Liver (tissue), 9 donors: ENCODE measurements around the gene RNFT2. TPM values are rescaled to one million over a fixed set of nuclear protein-coding genes. Genes with fewer than 3 reads are reported as not detected.

Experiments
- DNase-seq: peaks from one replicate; pipeline ENCODE4 v3.0.0-alpha.2; 2017; ENCODE audit warnings: low spot score
- H3K27ac ChIP-seq, 2 donors: one replicate each; pipeline ENCODE4 v1.7.0; 2013; ENCODE audit warnings: inconsistent platforms in 2 of 2, low read length in 2 of 2, control low read depth in 1 of 2, low read depth in 1 of 2, mild to moderate bottlenecking in 1 of 2
- H3K27me3 ChIP-seq, 4 donors: one replicate each; pipeline versions ENCODE4 v1.6.1 to v1.7.0; 2013; ENCODE audit warnings: low read length in 3 of 4, inconsistent platforms in 1 of 4, mild to moderate bottlenecking in 1 of 4, moderate library complexity in 1 of 4; ENCODE audit not compliant: control insufficient read depth in 4 of 4, insufficient read depth in 4 of 4
- H3K36me3 ChIP-seq, 4 donors: one replicate each; pipeline versions ENCODE4 v1.6.1 to v1.7.0; 2013; ENCODE audit warnings: low read length in 3 of 4, mild to moderate bottlenecking in 3 of 4, low read depth in 1 of 4, moderate library complexity in 1 of 4; ENCODE audit not compliant: control insufficient read depth in 4 of 4, insufficient read depth in 3 of 4
- H3K4me1 ChIP-seq, 4 donors: one replicate each; pipeline versions ENCODE4 v1.6.1 to v1.7.0; 2013; ENCODE audit warnings: low read length in 3 of 4, mild to moderate bottlenecking in 3 of 4, moderate library complexity in 1 of 4; ENCODE audit not compliant: control insufficient read depth in 4 of 4, insufficient read depth in 4 of 4
- H3K4me3 ChIP-seq, 3 donors: one replicate each; pipeline versions ENCODE4 v1.6.1 to v1.7.0; 2013; ENCODE audit warnings: low read length in 3 of 3, control low read depth in 1 of 3, low read depth in 1 of 3, mild to moderate bottlenecking in 1 of 3
- H3K9ac ChIP-seq, 2 donors: one replicate each; pipeline ENCODE4 v1.7.0; 2013; ENCODE audit warnings: low read length in 2 of 2, mild to moderate bottlenecking in 2 of 2, moderate library complexity in 2 of 2, control low read depth in 1 of 2, low read depth in 1 of 2
- H3K9me3 ChIP-seq, 4 donors: one replicate each; pipeline versions ENCODE4 v1.6.1 to v1.7.0; 2013; ENCODE audit warnings: low read length in 3 of 4; ENCODE audit not compliant: control insufficient read depth in 4 of 4
- FOXA1 ChIP-seq: IDR thresholded peaks from 2 replicates; pipeline ENCODE4 v1.6.1; 2016; ENCODE audit warnings: antibody characterized with exemption
- GABPA ChIP-seq, 2 donors: IDR thresholded peaks in 1 of 2; conservative IDR thresholded peaks in 1 of 2; 2 replicates each; pipeline ENCODE4 v1.6.1; 2016; ENCODE audit warnings: antibody characterized with exemption in 2 of 2, mild to moderate bottlenecking in 1 of 2, moderate library complexity in 1 of 2
- HNF4A ChIP-seq, 2 donors: conservative IDR thresholded peaks; 2 replicates each; pipeline ENCODE4 v1.6.1; 2016; ENCODE audit warnings: antibody characterized with exemption in 2 of 2, mild to moderate bottlenecking in 2 of 2
- NR2F2 ChIP-seq: IDR thresholded peaks from 2 replicates; pipeline ENCODE4 v1.6.1; 2016; ENCODE audit warnings: antibody characterized with exemption
- RXRA ChIP-seq, 2 donors: IDR thresholded peaks; 2 replicates each; pipeline ENCODE4 v1.6.1; 2017 to 2018; ENCODE audit warnings: antibody characterized with exemption in 2 of 2, mild to moderate bottlenecking in 1 of 2
- WGBS: extraction: QIAGEN DNeasy Blood & Tissue Kit; methylation state at CpG from one replicate; pipeline ENCODE4 v1.1.7; 2013; 5-methylcytosine and 5-hydroxymethylcytosine counted together
- polyA plus RNA-seq, 2 donors: library from polyadenylated mRNA; stranded (reverse) in 1 of 2; unstranded in 1 of 2; fragments of 200-250 nt in 1 of 2; fragments of >200 nt in 1 of 2; fragmentation: Nextera tagmentation in 1 of 2; extraction: Ambion mirVana in 1 of 2; gene quantifications; one replicate each; pipeline versions ENCODE4 v1.2.1 to v1.2.3, GENCODE V29; 2013 to 2015
- total RNA-seq, 2 donors: library from RNA; depleted of rRNA; stranded (reverse); fragments of >200 nt; gene quantifications; one replicate each; pipeline ENCODE4 v1.2.3, GENCODE V29; 2014
- TF ChIP-seq, protein P1 (sequence below): fragments of 150-350 bp; IDR thresholded peaks from 2 replicates; pipeline ENCODE4 v1.5.1; 2017; ENCODE audit warnings: improper control_type of control experiment, low read depth, low read length; ENCODE audit not compliant: missing input control
- TF ChIP-seq, protein P2 (sequence below): IDR thresholded peaks from 2 replicates; pipeline ENCODE4 v1.6.1; 2016; ENCODE audit warnings: antibody characterized with exemption, mild to moderate bottlenecking
- TF ChIP-seq, protein P3 (sequence below): IDR thresholded peaks from 2 replicates; pipeline ENCODE4 v1.6.1; 2016; ENCODE audit warnings: antibody characterized with exemption
- donor health status: healthy.
- donor health status: healthy.
- donor health status: healthy.
- donor health status: healthy.
- donor health status: healthy.

The RNFT2 gene
- total and polyA plus RNA-seq, 4 donors, result 0.13 to 1.4 (median 0.19) TPM

DNA sequence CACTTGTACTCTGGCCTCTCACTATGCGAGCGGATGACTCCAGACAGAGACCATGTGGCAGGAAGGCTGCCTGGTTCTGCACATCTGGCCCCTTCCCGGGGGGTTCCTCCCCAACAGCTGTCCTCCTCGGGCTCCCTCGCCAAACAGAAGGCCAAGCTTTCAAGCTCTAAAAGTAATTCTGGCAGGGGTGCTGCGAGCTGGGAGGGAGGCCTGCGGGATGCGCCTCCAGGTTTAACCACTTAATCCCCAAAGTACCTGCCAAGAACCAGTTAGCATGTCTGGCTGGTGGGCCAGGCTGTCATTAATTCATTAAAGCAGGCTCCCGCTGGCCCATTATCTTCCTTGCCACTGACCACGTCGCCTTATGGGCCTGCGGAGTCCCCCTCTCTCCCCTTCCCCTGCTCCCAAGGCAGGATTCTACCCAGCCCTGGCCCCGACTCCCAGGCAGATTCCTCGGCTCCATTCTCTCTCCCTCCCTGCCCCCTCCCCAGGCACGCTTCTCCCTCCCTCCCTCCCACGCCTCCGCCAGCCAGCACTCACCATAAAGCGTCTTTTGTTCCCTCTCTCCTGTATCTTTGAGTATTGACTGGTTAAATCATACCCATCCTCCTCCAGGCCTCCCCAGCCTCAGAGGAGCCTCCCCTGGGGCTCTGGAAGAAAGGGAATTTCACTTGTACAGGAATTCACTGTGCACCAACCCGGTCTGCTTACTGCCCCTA lies 138.2 kb downstream of the RNFT2 start:
- no peak for DNase-seq

GRCh38 chr12:116878567-116879508 lies 140.7 kb downstream of the RNFT2 start:
- Histone ChIP-seq H3K36me3 (peaks cover 0 to 3% (median 0%) of the 10 kb centered on the region in 4 donors), H3K27ac (no peak overlapping the region), H3K4me3 (peak overlapping the region in 1 of 3 donors; percentile 1), H3K9me3 (peaks cover 3 to 10% (median 5%) of the 10 kb centered on the region in 4 donors), H3K4me1 (peaks cover 7 to 33% (median 22%) of the 10 kb centered on the region in 4 donors), H3K9ac (no peak overlapping the region), H3K27me3 (peaks cover 3 to 26% (median 16%) of the 10 kb centered on the region in 4 donors)
- TF ChIP-seq HNF4A (conservative IDR thresholded peaks at IDR 0.05), result no peak
- 3% methylated on average over 55 of the region's 55 CpGs for WGBS
- DNase-seq, result no peak

More for the DNA sequence above, 138.2 kb downstream of the RNFT2 start:
- no peak overlapping the region for H3K4me3 ChIP-seq
- H3K27me3 ChIP-seq, result peaks cover 3 to 15% (median 11%) of the 10 kb centered on the region in 4 donors
- no peak overlapping the region for H3K9ac ChIP-seq
- H3K9me3 ChIP-seq, result peaks cover 3 to 10% (median 5%) of the 10 kb centered on the region in 4 donors
- peaks cover 0 to 3% (median 0%) of the 10 kb centered on the region in 4 donors for H3K36me3 ChIP-seq
- TF ChIP-seq FOXA1 (no peak), RXRA (IDR thresholded peaks at IDR 0.05) (no peak)
- H3K27ac ChIP-seq, result no peak overlapping the region
- 15% methylated on average over 19 of the region's 19 CpGs for WGBS
- peaks cover 6 to 21% (median 13%) of the 10 kb centered on the region in 4 donors for H3K4me1 ChIP-seq

- Histone ChIP-seq H3K27me3 (peaks cover 3 to 22% (median 16%) of the 10 kb centered on the region in 4 donors), H3K4me1 (peaks cover 7 to 33% (median 22%) of the 10 kb centered on the region in 4 donors), H3K9me3 (peaks cover 0 to 6% (median under 1%) of the 10 kb centered on the region in 4 donors), H3K36me3 (peaks cover 0 to 2% (median 0%) of the 10 kb centered on the region in 4 donors), H3K4me3 (no peak overlapping the region), H3K27ac (no peak overlapping the region), H3K9ac (no peak overlapping the region)
- no peak for TF ChIP-seq GABPA (IDR thresholded peaks at IDR 0.05 in 1 of 2, conservative IDR thresholded peaks at IDR 0.05 in 1 of 2)
- TF ChIP-seq, protein P1, sequence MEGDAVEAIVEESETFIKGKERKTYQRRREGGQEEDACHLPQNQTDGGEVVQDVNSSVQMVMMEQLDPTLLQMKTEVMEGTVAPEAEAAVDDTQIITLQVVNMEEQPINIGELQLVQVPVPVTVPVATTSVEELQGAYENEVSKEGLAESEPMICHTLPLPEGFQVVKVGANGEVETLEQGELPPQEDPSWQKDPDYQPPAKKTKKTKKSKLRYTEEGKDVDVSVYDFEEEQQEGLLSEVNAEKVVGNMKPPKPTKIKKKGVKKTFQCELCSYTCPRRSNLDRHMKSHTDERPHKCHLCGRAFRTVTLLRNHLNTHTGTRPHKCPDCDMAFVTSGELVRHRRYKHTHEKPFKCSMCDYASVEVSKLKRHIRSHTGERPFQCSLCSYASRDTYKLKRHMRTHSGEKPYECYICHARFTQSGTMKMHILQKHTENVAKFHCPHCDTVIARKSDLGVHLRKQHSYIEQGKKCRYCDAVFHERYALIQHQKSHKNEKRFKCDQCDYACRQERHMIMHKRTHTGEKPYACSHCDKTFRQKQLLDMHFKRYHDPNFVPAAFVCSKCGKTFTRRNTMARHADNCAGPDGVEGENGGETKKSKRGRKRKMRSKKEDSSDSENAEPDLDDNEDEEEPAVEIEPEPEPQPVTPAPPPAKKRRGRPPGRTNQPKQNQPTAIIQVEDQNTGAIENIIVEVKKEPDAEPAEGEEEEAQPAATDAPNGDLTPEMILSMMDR, result no peak
- TF ChIP-seq HNF4A (conservative IDR thresholded peaks at IDR 0.05), result no peak
- TF ChIP-seq, protein P2, sequence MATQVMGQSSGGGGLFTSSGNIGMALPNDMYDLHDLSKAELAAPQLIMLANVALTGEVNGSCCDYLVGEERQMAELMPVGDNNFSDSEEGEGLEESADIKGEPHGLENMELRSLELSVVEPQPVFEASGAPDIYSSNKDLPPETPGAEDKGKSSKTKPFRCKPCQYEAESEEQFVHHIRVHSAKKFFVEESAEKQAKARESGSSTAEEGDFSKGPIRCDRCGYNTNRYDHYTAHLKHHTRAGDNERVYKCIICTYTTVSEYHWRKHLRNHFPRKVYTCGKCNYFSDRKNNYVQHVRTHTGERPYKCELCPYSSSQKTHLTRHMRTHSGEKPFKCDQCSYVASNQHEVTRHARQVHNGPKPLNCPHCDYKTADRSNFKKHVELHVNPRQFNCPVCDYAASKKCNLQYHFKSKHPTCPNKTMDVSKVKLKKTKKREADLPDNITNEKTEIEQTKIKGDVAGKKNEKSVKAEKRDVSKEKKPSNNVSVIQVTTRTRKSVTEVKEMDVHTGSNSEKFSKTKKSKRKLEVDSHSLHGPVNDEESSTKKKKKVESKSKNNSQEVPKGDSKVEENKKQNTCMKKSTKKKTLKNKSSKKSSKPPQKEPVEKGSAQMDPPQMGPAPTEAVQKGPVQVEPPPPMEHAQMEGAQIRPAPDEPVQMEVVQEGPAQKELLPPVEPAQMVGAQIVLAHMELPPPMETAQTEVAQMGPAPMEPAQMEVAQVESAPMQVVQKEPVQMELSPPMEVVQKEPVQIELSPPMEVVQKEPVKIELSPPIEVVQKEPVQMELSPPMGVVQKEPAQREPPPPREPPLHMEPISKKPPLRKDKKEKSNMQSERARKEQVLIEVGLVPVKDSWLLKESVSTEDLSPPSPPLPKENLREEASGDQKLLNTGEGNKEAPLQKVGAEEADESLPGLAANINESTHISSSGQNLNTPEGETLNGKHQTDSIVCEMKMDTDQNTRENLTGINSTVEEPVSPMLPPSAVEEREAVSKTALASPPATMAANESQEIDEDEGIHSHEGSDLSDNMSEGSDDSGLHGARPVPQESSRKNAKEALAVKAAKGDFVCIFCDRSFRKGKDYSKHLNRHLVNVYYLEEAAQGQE, result no peak
- TF ChIP-seq, protein P3, sequence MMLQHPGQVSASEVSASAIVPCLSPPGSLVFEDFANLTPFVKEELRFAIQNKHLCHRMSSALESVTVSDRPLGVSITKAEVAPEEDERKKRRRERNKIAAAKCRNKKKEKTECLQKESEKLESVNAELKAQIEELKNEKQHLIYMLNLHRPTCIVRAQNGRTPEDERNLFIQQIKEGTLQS, result no peak
- TF ChIP-seq NR2F2, result no peak
- no peak for DNase-seq
- 3% methylated on average over 52 of the region's 52 CpGs for WGBS
Observed at GRCh38 chr12:116879509-116880212, 141.5 kb downstream of the RNFT2 start.
